ENCODE results near the gene MICAL3. TPM values are rescaled to one million over a fixed set of nuclear protein-coding genes. Genes with fewer than 3 reads are reported as not detected.

The MICAL3 gene
- total and polyA plus RNA-seq, 7 donors: 9.6 to 94.2 (median 35.0) TPM

DNA sequence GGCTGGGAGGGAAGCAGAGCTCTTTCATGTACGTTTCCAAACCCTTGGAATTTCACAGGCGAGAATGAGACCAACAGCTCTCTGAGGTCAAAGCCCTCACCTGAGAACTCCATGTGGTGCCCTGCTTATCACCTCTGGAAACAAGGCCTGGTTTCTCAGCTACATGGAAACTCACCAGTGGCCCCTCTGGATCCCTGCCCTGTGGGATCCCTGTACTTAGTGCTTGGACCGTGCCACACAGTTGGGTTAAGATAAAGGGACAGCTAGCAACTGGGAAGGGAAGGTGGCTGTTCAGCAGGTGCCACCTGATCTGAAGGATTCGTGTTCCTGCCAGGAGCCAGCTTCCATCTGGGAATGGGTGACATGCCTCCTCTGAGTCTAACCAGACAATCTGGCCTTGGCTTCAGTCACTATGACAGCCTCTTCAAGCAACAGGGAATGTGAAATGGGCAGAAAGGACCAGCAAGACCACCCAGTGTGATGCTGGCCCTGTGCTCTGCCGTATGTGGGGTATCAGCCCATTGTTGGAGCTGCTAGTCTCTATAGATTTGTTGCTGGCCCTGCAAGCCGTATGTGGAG, 195.8 kb downstream of the MICAL3 start:
- no peak overlapping the region for H3K4me3 ChIP-seq
- TF ChIP-seq, protein P1, sequence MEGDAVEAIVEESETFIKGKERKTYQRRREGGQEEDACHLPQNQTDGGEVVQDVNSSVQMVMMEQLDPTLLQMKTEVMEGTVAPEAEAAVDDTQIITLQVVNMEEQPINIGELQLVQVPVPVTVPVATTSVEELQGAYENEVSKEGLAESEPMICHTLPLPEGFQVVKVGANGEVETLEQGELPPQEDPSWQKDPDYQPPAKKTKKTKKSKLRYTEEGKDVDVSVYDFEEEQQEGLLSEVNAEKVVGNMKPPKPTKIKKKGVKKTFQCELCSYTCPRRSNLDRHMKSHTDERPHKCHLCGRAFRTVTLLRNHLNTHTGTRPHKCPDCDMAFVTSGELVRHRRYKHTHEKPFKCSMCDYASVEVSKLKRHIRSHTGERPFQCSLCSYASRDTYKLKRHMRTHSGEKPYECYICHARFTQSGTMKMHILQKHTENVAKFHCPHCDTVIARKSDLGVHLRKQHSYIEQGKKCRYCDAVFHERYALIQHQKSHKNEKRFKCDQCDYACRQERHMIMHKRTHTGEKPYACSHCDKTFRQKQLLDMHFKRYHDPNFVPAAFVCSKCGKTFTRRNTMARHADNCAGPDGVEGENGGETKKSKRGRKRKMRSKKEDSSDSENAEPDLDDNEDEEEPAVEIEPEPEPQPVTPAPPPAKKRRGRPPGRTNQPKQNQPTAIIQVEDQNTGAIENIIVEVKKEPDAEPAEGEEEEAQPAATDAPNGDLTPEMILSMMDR (IDR thresholded peaks at IDR 0.05): no peak
- TF ChIP-seq EP300 (IDR thresholded peaks at IDR 0.05) (no peak), POLR2AphosphoS5 (IDR thresholded peaks at IDR 0.05) (no peak), POLR2A (IDR thresholded peaks at IDR 0.05) (no peak)
- H3K27ac ChIP-seq: no peak overlapping the region
- peaks cover 6 to 60% (median 26%) of the 10 kb centered on the region in 4 donors for H3K36me3 ChIP-seq
- no peaks in the 10 kb centered on the region for H3K9me3 ChIP-seq
- H3K27me3 ChIP-seq: no peaks in the 10 kb centered on the region
- no peak for DNase-seq
- WGBS, 2 donors: 94 to 97% methylated on average over 6 of the region's 6 CpGs
- H3K4me1 ChIP-seq: peaks cover 0 to 34% (median 28%) of the 10 kb centered on the region in 4 donors
- intact Hi-C loops (cut with DNase I): no loop called here

DNA sequence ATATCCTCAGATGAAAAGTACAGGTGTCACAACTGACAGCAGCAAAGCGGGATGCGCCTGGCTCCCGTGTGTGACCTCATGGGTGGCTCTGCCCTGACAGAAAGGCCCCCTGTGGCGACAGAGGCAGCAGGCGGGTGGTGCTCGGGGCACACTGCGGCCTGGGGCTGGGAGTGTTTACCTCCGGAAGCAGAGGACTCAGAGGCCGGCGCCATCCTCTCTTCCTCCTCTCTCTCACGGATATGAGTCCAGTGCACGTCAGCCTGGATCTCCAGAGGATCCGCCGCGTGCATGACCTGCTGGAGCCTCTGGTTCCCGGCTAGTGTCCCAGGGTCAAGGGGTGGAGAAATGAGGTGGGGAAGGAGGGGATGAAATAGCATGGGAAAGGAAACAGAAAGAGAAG, 196.9 kb downstream of the MICAL3 start:
- intact Hi-C loops (cut with DNase I): no loop called here
- Histone ChIP-seq H3K36me3 (peaks cover 6 to 64% (median 27%) of the 10 kb centered on the region in 4 donors), H3K4me3 (no peak overlapping the region), H3K27ac (no peak overlapping the region), H3K4me1 (peaks cover 0 to 27% (median 24%) of the 10 kb centered on the region in 4 donors), H3K27me3 (no peaks in the 10 kb centered on the region), H3K9me3 (no peaks in the 10 kb centered on the region)
- DNase-seq: no peak
- TF ChIP-seq EP300 (IDR thresholded peaks at IDR 0.05) (no peak), POLR2AphosphoS5 (IDR thresholded peaks at IDR 0.05) (no peak)
- WGBS, 2 donors: 90 to 95% methylated on average over 16 of the region's 16 CpGs

- no peaks in the 10 kb centered on the region for H3K27me3 ChIP-seq
- H3K36me3 ChIP-seq: peaks cover 6 to 78% (median 38%) of the 10 kb centered on the region in 4 donors
- intact Hi-C loops (cut with DNase I): no loop called here
- WGBS, 2 donors: 93 to 95% methylated on average over 22 of the region's 22 CpGs
- H3K9me3 ChIP-seq: no peaks in the 10 kb centered on the region
- DNase-seq: no peak
- H3K4me1 ChIP-seq: peaks cover 0 to 13% (median 10%) of the 10 kb centered on the region in 4 donors
- no peak for TF ChIP-seq POLR2AphosphoS5 (IDR thresholded peaks at IDR 0.05)
- no peak for TF ChIP-seq POLR2A (IDR thresholded peaks at IDR 0.05)
- TF ChIP-seq, protein P1 (IDR thresholded peaks at IDR 0.05): no peak
- TF ChIP-seq EP300 (IDR thresholded peaks at IDR 0.05): no peak
- no peak overlapping the region for H3K4me3 ChIP-seq
- H3K27ac ChIP-seq: no peak overlapping the region
Measured at GRCh38 chr22:17825876-17826550, 198.3 kb downstream of the MICAL3 start.

GRCh38 chr22:17824457-17824856, 199.9 kb downstream of the MICAL3 start:
- Histone ChIP-seq H3K9me3 (no peaks in the 10 kb centered on the region), H3K27ac (no peak overlapping the region), H3K27me3 (no peaks in the 10 kb centered on the region), H3K4me1 (no peaks in the 10 kb centered on the region), H3K4me3 (no peak overlapping the region), H3K36me3 (peaks cover 6 to 88% (median 39%) of the 10 kb centered on the region in 4 donors)
- no peak for DNase-seq
- TF ChIP-seq, protein P1 (IDR thresholded peaks at IDR 0.05): no peak
- TF ChIP-seq POLR2AphosphoS5 (IDR thresholded peaks at IDR 0.05) (no peak), POLR2A (IDR thresholded peaks at IDR 0.05) (no peak), EP300 (IDR thresholded peaks at IDR 0.05) (no peak)
- intact Hi-C loops (cut with DNase I): no loop called here
- WGBS, 2 donors: 89 to 90% methylated on average over 9 of the region's 9 CpGs

- no peak overlapping the region for H3K4me3 ChIP-seq
- TF ChIP-seq POLR2A (IDR thresholded peaks at IDR 0.05) (no peak), EP300 (IDR thresholded peaks at IDR 0.05) (no peak), POLR2AphosphoS5 (IDR thresholded peaks at IDR 0.05) (no peak)
- TF ChIP-seq, protein P1 (IDR thresholded peaks at IDR 0.05): no peak
- H3K9me3 ChIP-seq: no peaks in the 10 kb centered on the region
- H3K4me1 ChIP-seq: no peaks in the 10 kb centered on the region
- H3K27me3 ChIP-seq: no peaks in the 10 kb centered on the region
- no peak for DNase-seq
- intact Hi-C loops (cut with DNase I): no loop called here
- peaks cover 6 to 89% (median 43%) of the 10 kb centered on the region in 4 donors for H3K36me3 ChIP-seq
- no peak overlapping the region for H3K27ac ChIP-seq
- WGBS, 2 donors: 90 to 96% methylated on average over 15 of the region's 15 CpGs
Measured at GRCh38 chr22:17823964-17824363, 200.4 kb downstream of the MICAL3 start.
